ENCODE measurements around the gene UAP1.
"Not testable (repeated sequence)": the region's sequence is repeated elsewhere in the genome, so short reads cannot be mapped to it uniquely, and the experiment has no call there.

UAP1 gene

GRCh38 chr1:162573136-162573535 is 11.6 kb downstream of the UAP1 start:
- no peak overlapping the region for H3K9ac ChIP-seq (ENCODE audit: low read length)
- peaks cover 51% of the 10 kb centered on the region for H3K4me1 ChIP-seq (ENCODE audit: low read length)
- H3K27ac ChIP-seq (ENCODE audit: low read length) = no peak overlapping the region
- H4K20me1 ChIP-seq (ENCODE audit: insufficient read depth, low read length) = no peaks in the 10 kb centered on the region
- no peak for DNase-seq
- H3K9me3 ChIP-seq (replicated peaks; ENCODE audit: insufficient read depth, low read length) = no peaks in the 10 kb centered on the region
- no peak for TF ChIP-seq EZH2 (optimal IDR thresholded peaks at IDR 0.05; ENCODE audit: low read depth, low read length)
- peak overlapping the region; percentile 10; the same call in 1 of the 2 replicates for H3K4me2 ChIP-seq (ENCODE audit: low read depth, low read length)
- H3K27me3 ChIP-seq (replicated peaks; ENCODE audit: insufficient read depth, low read length) = no peaks in the 10 kb centered on the region
- H3K4me3 ChIP-seq (ENCODE audit: low read length) = no peak overlapping the region
- H3K9me2 ChIP-seq (replicated peaks; ENCODE audit: insufficient read depth, low read length) = no peaks in the 10 kb centered on the region
- H3F3A ChIP-seq (ENCODE audit: insufficient read depth, low read length) = peaks cover 39% of the 10 kb centered on the region
- peaks cover 69% of the 10 kb centered on the region for H3K79me2 ChIP-seq (ENCODE audit: low read length)
- H2AFZ ChIP-seq (ENCODE audit: low read length) = no peak overlapping the region
- H3K36me3 ChIP-seq (replicated peaks; ENCODE audit: insufficient read depth, low read length) = 0 out of 2 replicates have a peak, but pooled peaks cover 12% of the 10 kb centered on the region

GRCh38 chr1:162578071-162578700 is 16.7 kb downstream of the UAP1 start:
- peaks cover 13% of the 10 kb centered on the region; the same call in 1 of the 2 replicates for H3K36me3 ChIP-seq (replicated peaks; ENCODE audit: insufficient read depth, low read length)
- no peak overlapping the region for H3K9ac ChIP-seq (ENCODE audit: low read length)
- peak; percentile 40 for DNase-seq
- H3K4me1 ChIP-seq (ENCODE audit: low read length) = peaks cover 33% of the 10 kb centered on the region
- no peak overlapping the region for H3K4me3 ChIP-seq (ENCODE audit: low read length)
- no peaks in the 10 kb centered on the region for H3K27me3 ChIP-seq (replicated peaks; ENCODE audit: insufficient read depth, low read length)
- H3K27ac ChIP-seq (ENCODE audit: low read length) = peak overlapping the region; percentile 34; the same call in 1 of the 2 replicates
- no peaks in the 10 kb centered on the region for H4K20me1 ChIP-seq (ENCODE audit: insufficient read depth, low read length)
- TF ChIP-seq CTCF (IDR thresholded peaks at IDR 0.05; ENCODE audit: low read length) = no peak
- no peak for TF ChIP-seq EZH2 (optimal IDR thresholded peaks at IDR 0.05; ENCODE audit: low read depth, low read length)
- no peak for TF ChIP-seq EZH2phosphoT487 (IDR thresholded peaks at IDR 0.05; ENCODE audit: low read length)
- H3K9me2 ChIP-seq (replicated peaks; ENCODE audit: insufficient read depth, low read length) = no peaks in the 10 kb centered on the region
- H3F3A ChIP-seq (ENCODE audit: insufficient read depth, low read length) = peaks cover 27% of the 10 kb centered on the region
- peaks cover 46% of the 10 kb centered on the region for H3K79me2 ChIP-seq (ENCODE audit: low read length)
- H3K9me3 ChIP-seq (replicated peaks; ENCODE audit: insufficient read depth, low read length) = no peaks in the 10 kb centered on the region
- no peak overlapping the region for H2AFZ ChIP-seq (ENCODE audit: low read length)
- H3K4me2 ChIP-seq (ENCODE audit: low read depth, low read length) = peak overlapping the region; percentile 20; the same call in 1 of the 2 replicates

- Histone ChIP-seq H3K9me2 (replicated peaks; ENCODE audit: insufficient read depth, low read length) (no peaks in the 10 kb centered on the region), H3K4me1 (ENCODE audit: low read length) (peaks cover 26% of the 10 kb centered on the region), H3K9ac (ENCODE audit: low read length) (no peak overlapping the region), H3K79me2 (ENCODE audit: low read length) (peaks cover 40% of the 10 kb centered on the region), H3K9me3 (replicated peaks; ENCODE audit: insufficient read depth, low read length) (no peaks in the 10 kb centered on the region), H3K27me3 (replicated peaks; ENCODE audit: insufficient read depth, low read length) (no peaks in the 10 kb centered on the region), H3K36me3 (replicated peaks; ENCODE audit: insufficient read depth, low read length) (peaks cover 13% of the 10 kb centered on the region; the same call in 1 of the 2 replicates), H4K20me1 (ENCODE audit: insufficient read depth, low read length) (no peaks in the 10 kb centered on the region), H3K27ac (ENCODE audit: low read length) (no peak overlapping the region), H3K4me2 (ENCODE audit: low read depth, low read length) (no peak overlapping the region), H2AFZ (ENCODE audit: low read length) (no peak overlapping the region), H3K4me3 (ENCODE audit: low read length) (no peak overlapping the region), H3F3A (ENCODE audit: insufficient read depth, low read length) (peaks cover 19% of the 10 kb centered on the region)
- no peak for TF ChIP-seq CTCF (IDR thresholded peaks at IDR 0.05; ENCODE audit: low read length)
- no peak for TF ChIP-seq EZH2 (optimal IDR thresholded peaks at IDR 0.05; ENCODE audit: low read depth, low read length)
- no peak for TF ChIP-seq EZH2phosphoT487 (IDR thresholded peaks at IDR 0.05; ENCODE audit: low read length)
- no peak for DNase-seq
Observed at GRCh38 chr1:162578936-162579335, 17.4 kb downstream of the UAP1 start.

- Histone ChIP-seq H3K27ac (ENCODE audit: low read length) (no peak overlapping the region), H3K79me2 (ENCODE audit: low read length) (peaks cover 43% of the 10 kb centered on the region), H3K9me2 (replicated peaks; ENCODE audit: insufficient read depth, low read length) (no peaks in the 10 kb centered on the region), H3K4me3 (ENCODE audit: low read length) (no peak overlapping the region), H3K9me3 (replicated peaks; ENCODE audit: insufficient read depth, low read length) (no peaks in the 10 kb centered on the region), H3K27me3 (replicated peaks; ENCODE audit: insufficient read depth, low read length) (no peaks in the 10 kb centered on the region), H3K9ac (ENCODE audit: low read length) (no peak overlapping the region), H2AFZ (ENCODE audit: low read length) (no peak overlapping the region), H4K20me1 (ENCODE audit: insufficient read depth, low read length) (no peaks in the 10 kb centered on the region), H3F3A (ENCODE audit: insufficient read depth, low read length) (peaks cover 10% of the 10 kb centered on the region), H3K4me2 (ENCODE audit: low read depth, low read length) (no peak overlapping the region), H3K36me3 (replicated peaks; ENCODE audit: insufficient read depth, low read length) (peaks cover 13% of the 10 kb centered on the region; the same call in 1 of the 2 replicates), H3K4me1 (ENCODE audit: low read length) (peaks cover 18% of the 10 kb centered on the region)
- no peak for DNase-seq
- TF ChIP-seq EZH2 (optimal IDR thresholded peaks at IDR 0.05; ENCODE audit: low read depth, low read length) (no peak), CTCF (IDR thresholded peaks at IDR 0.05; ENCODE audit: low read length) (no peak), EZH2phosphoT487 (IDR thresholded peaks at IDR 0.05; ENCODE audit: low read length) (no peak)
Observed at GRCh38 chr1:162580308-162580707, 18.8 kb downstream of the UAP1 start.

DNA sequence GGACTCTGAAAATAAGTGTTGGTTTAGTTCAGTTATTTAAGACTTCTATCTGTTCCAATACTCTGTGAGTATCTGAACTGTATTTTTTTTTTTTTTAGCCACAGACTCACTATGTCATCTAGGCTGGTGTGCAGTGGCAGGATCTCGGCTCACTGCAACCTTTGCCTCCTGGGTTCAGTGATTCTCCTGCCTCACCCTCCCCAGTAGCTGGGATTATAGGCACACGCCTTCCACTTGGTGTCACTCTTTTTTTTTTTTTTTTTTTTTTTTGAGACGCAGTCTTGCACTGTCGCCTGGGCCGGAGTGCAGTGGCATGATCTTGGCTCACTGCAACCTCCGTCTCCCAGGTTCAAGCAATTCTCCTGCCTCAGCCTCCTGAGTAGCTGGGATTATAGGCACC is 21.4 kb downstream of the UAP1 start:
- not testable (repeated sequence) for H4K20me1 ChIP-seq (ENCODE audit: insufficient read depth, low read length); H3K27ac ChIP-seq (ENCODE audit: low read length); H3K9ac ChIP-seq (ENCODE audit: low read length); H3K27me3 ChIP-seq (replicated peaks; ENCODE audit: insufficient read depth, low read length); H3K4me2 ChIP-seq (ENCODE audit: low read depth, low read length); H3K36me3 ChIP-seq (replicated peaks; ENCODE audit: insufficient read depth, low read length); H3K4me3 ChIP-seq (ENCODE audit: low read length); DNase-seq; H3K9me3 ChIP-seq (replicated peaks; ENCODE audit: insufficient read depth, low read length); H3K9me2 ChIP-seq (replicated peaks; ENCODE audit: insufficient read depth, low read length); H2AFZ ChIP-seq (ENCODE audit: low read length)
- H3F3A ChIP-seq (ENCODE audit: insufficient read depth, low read length) = peaks cover 22% of the 10 kb centered on the region
- H3K4me1 ChIP-seq (ENCODE audit: low read length) = peaks cover 36% of the 10 kb centered on the region
- peaks cover 28% of the 10 kb centered on the region for H3K79me2 ChIP-seq (ENCODE audit: low read length)
